SK-N-SH (cell line): ENCODE measurements around the gene SMAP1. TPM values are rescaled to one million over a fixed set of nuclear protein-coding genes. Genes with fewer than 3 reads are reported as not detected.

Experiments
- CTCF ChIA-PET: fragments of 300-600, 350-600 bp; formaldehyde crosslinking; extraction: SDS; loops from one replicate; lab custom pipeline; 2021; lab: Yijun Ruan, JAX
- POLR2A ChIA-PET: fragments of 350-600 bp; sonication (Branson Sonifier 250); formaldehyde crosslinking; extraction: SDS; loops from one replicate; lab custom pipeline; 2020; ENCODE audit warnings: antibody characterized with exemption, inconsistent platforms; lab: Yijun Ruan, JAX
- DNase-seq: peaks from one replicate; pipeline ENCODE4 v3.0.0; 2012
- H2AFZ ChIP-seq: fragments of 200-600 bp; sonication (generic); 2 replicates; pipeline ENCODE4 v1.8.1; 2016; ENCODE audit warnings: antibody characterized with exemption, mild to moderate bottlenecking, low read depth
- H3F3A ChIP-seq: fragments of 200-600 bp; sonication (generic); replicated peaks from 2 replicates; pipeline ENCODE3; 2016; ENCODE audit warnings: antibody characterized with exemption, mild to moderate bottlenecking; ENCODE audit not compliant: insufficient read depth
- H3K27ac ChIP-seq, 2 experiments: fragments of 200-500 bp in 1 of 2; fragments of 200-600 bp in 1 of 2; sonication (Bioruptor generic) in 1 of 2; sonication (generic), shearing (Covaris generic) in 1 of 2; 2 replicates each; pipeline versions ENCODE4 v1.5.1 to v1.6.1; 2014 to 2016; ENCODE audit warnings: low read depth in 2 of 2, inconsistent platforms in 1 of 2, low read length in 1 of 2, mild to moderate bottlenecking in 1 of 2, mixed read lengths in 1 of 2
- H3K27me3 ChIP-seq: fragments of 200-600 bp; sonication (generic), shearing (Covaris generic); 2 replicates; pipeline ENCODE4 v1.6.1; 2016; ENCODE audit warnings: mixed run types; ENCODE audit not compliant: insufficient read depth
- H3K36me3 ChIP-seq, 2 experiments: fragments of 200-500 bp in 1 of 2; fragments of 200-600 bp in 1 of 2; sonication (Bioruptor generic) in 1 of 2; sonication (generic) in 1 of 2; replicated peaks in 1 of 2; 2 replicates each; pipeline versions ENCODE3 to v1.5.1; 2014 to 2016; ENCODE audit warnings: low read length in 1 of 2, mild to moderate bottlenecking in 1 of 2; ENCODE audit not compliant: insufficient read depth in 2 of 2, control insufficient read depth in 1 of 2
- H3K4me1 ChIP-seq, 2 experiments: fragments of 200-500 bp in 1 of 2; fragments of 200-600 bp in 1 of 2; sonication (Bioruptor generic) in 1 of 2; sonication (generic), shearing (Covaris generic) in 1 of 2; 2 replicates each; pipeline versions ENCODE4 v1.5.1 to v1.6.1; 2014 to 2016; ENCODE audit warnings: low read depth in 1 of 2, low read length in 1 of 2, mixed run types in 1 of 2; ENCODE audit not compliant: insufficient read depth in 2 of 2, control insufficient read depth in 1 of 2
- H3K4me2 ChIP-seq: fragments of 200-600 bp; sonication (generic), shearing (Covaris generic); 2 replicates; pipeline ENCODE4 v1.6.1; 2017; ENCODE audit warnings: mixed run types
- H3K4me3 ChIP-seq, 2 experiments: fragments of 200-500 bp in 1 of 2; fragments of 200-600 bp in 1 of 2; sonication (Bioruptor generic) in 1 of 2; sonication (generic), shearing (Covaris generic) in 1 of 2; 2 replicates each; pipeline versions ENCODE4 v1.5.1 to v1.8.1; 2014 to 2016; ENCODE audit warnings: low read depth in 2 of 2, inconsistent platforms in 1 of 2, low read length in 1 of 2, mild to moderate bottlenecking in 1 of 2, mixed read lengths in 1 of 2, moderate library complexity in 1 of 2
- H3K79me2 ChIP-seq: fragments of 200-600 bp; sonication (generic); 2 replicates; pipeline ENCODE4 v1.8.1; 2017; ENCODE audit warnings: mild to moderate bottlenecking; ENCODE audit not compliant: insufficient read depth
- H3K9ac ChIP-seq: fragments of 200-600 bp; sonication (generic); 2 replicates; pipeline ENCODE4 v1.6.1; 2017; ENCODE audit warnings: mixed run types
- H3K9me2 ChIP-seq: fragments of 200-600 bp; sonication (generic); 2 replicates; pipeline ENCODE4 v1.6.1; 2017; ENCODE audit warnings: mixed run types
- H3K9me3 ChIP-seq: fragments of 200-600 bp; sonication (generic); 2 replicates; pipeline ENCODE4 v1.6.1; 2017; ENCODE audit warnings: mixed run types, mild to moderate bottlenecking, moderate library complexity
- H4K20me1 ChIP-seq: fragments of 200-600 bp; sonication (generic); 2 replicates; pipeline ENCODE4 v1.6.1; 2017; ENCODE audit warnings: mild to moderate bottlenecking, mixed run types; ENCODE audit not compliant: insufficient read depth
- ELF1 ChIP-seq: IDR thresholded peaks from 2 replicates; pipeline ENCODE4 v1.4.0; 2012
- EZH2phosphoT487 ChIP-seq: fragments of 200-600 bp; sonication (generic); IDR thresholded peaks from 2 replicates; pipeline ENCODE4 v1.6.1; 2017; ENCODE audit warnings: low read depth, mixed run types, mild to moderate bottlenecking, antibody characterized with exemption, moderate library complexity, borderline replicate concordance
- JUND ChIP-seq: IDR thresholded peaks from 2 replicates; pipeline ENCODE4 v1.4.0; 2012
- MAX ChIP-seq: IDR thresholded peaks from 2 replicates; pipeline ENCODE4 v1.4.0; 2012; ENCODE audit warnings: low read depth
- NFIC ChIP-seq: IDR thresholded peaks from 2 replicates; pipeline ENCODE4 v1.4.0; 2012; ENCODE audit warnings: borderline replicate concordance
- PBX3 ChIP-seq: IDR thresholded peaks from 2 replicates; pipeline ENCODE4; 2012
- POLR2AphosphoS5 ChIP-seq: IDR thresholded peaks from 2 replicates; pipeline ENCODE4 v1.6.1; 2012; ENCODE audit warnings: low read depth, low read length
- RCOR1 ChIP-seq: fragments of 150-350 bp; IDR thresholded peaks from 2 replicates; pipeline ENCODE4 v1.6.1; 2017; ENCODE audit warnings: antibody characterized with exemption, low read length
- REST ChIP-seq: IDR thresholded peaks from 2 replicates; pipeline ENCODE4 v1.6.1; 2012; ENCODE audit warnings: mild to moderate bottlenecking, low read depth, low read length, moderate library complexity
- RFX5 ChIP-seq: IDR thresholded peaks from 2 replicates; pipeline ENCODE4 v1.6.1; 2012; ENCODE audit warnings: mild to moderate bottlenecking, improper control_type of control experiment, low read length
- RXRA ChIP-seq: IDR thresholded peaks from 2 replicates; pipeline ENCODE4 v1.4.0; 2012; ENCODE audit warnings: low read depth, mild to moderate bottlenecking, borderline replicate concordance
- SIN3A ChIP-seq: IDR thresholded peaks from 2 replicates; pipeline ENCODE4 v1.6.1; 2012; ENCODE audit warnings: low read depth, mild to moderate bottlenecking, low read length, moderate library complexity, borderline replicate concordance
- SMC3 ChIP-seq: IDR thresholded peaks from 2 replicates; pipeline ENCODE4 v1.6.1; 2012; ENCODE audit warnings: low read depth, low read length, improper control_type of control experiment
- TAF1 ChIP-seq: IDR thresholded peaks from 2 replicates; pipeline ENCODE4 v1.6.1; 2012; ENCODE audit warnings: low read depth, mild to moderate bottlenecking, low read length, moderate library complexity, borderline replicate concordance
- USF1 ChIP-seq: IDR thresholded peaks from 2 replicates; pipeline ENCODE4 v1.4.0; 2012; ENCODE audit warnings: low read depth, borderline replicate concordance
- YY1 ChIP-seq: IDR thresholded peaks from 2 replicates; pipeline ENCODE4 v1.4.0; 2012; ENCODE audit warnings: low read depth, mild to moderate bottlenecking
- ZBTB33 ChIP-seq: IDR thresholded peaks from 2 replicates; pipeline ENCODE4 v1.4.0; 2012; ENCODE audit warnings: low read depth, borderline replicate concordance
- WGBS: methylation state at CpG from one replicate; pipeline ENCODE4 v1.1.6; 2017; ENCODE audit warnings: low lambda C conversion rate; 5-methylcytosine and 5-hydroxymethylcytosine counted together
- polyA plus RNA-seq, 3 experiments: library from polyadenylated mRNA; depleted of rRNA; stranded (reverse); fragments of >200 nt; gene quantifications; 2 replicates each; pipeline ENCODE4 v1.2.3, GENCODE V29; 2012

The SMAP1 gene
- polyA plus RNA-seq, 1 of the 3 experiments (the other 2 are of a cell fraction), result 12.6 TPM

- TF ChIP-seq USF1 (no peak), YY1 (no peak), ELF1 (no peak), EZH2phosphoT487 (no peak), REST (no peak)
Measured at GRCh38 chr6:70903665-70904452, 236.2 kb downstream of the SMAP1 start (continued).

- Histone ChIP-seq H2AFZ (no peak overlapping the region), H3K9ac (no peak overlapping the region), H3K4me1 (no peaks in the 10 kb centered on the region), H3K4me2 (no peak overlapping the region), H3K27me3 (no peaks in the 10 kb centered on the region), H3K9me2 (no peaks in the 10 kb centered on the region), H3K4me3 (no peak overlapping the region), H4K20me1 (no peaks in the 10 kb centered on the region), H3K27ac (no peak overlapping the region), H3K36me3 (no peaks in the 10 kb centered on the region), H3F3A (no peaks in the 10 kb centered on the region), H3K79me2 (no peaks in the 10 kb centered on the region), H3K9me3 (no peaks in the 10 kb centered on the region)
- CTCF ChIA-PET, result interaction anchor here (1.0 to 5.2 kb wide), 2 partner anchors 18 to 21 kb away, joined by 4 to 22 read pairs; no protein-coding TSS in a partner anchor
- no peak for DNase-seq
- POLR2A ChIA-PET, result no interaction called here
- WGBS, result 68% methylated on average over 1 of the region's 1 CpG
- TF ChIP-seq RCOR1 (no peak), PBX3 (no peak), SMC3 (no peak), SIN3A (no peak), REST (no peak), YY1 (no peak), ZBTB33 (no peak), TAF1 (no peak), USF1 (no peak), POLR2AphosphoS5 (no peak), JUND (no peak), RFX5 (no peak), MAX (no peak), NFIC (no peak), RXRA (no peak)
Measured at GRCh38 chr6:70905742-70906141, 238.1 kb downstream of the SMAP1 start.
